Suprapubic skin (tissue), 3 donors: Measurements from ENCODE around the gene CDH11.

Experiments used
- POLR2AphosphoS5 ChIP-seq, 3 donors: sonication (generic); formaldehyde crosslinking; IDR thresholded peaks; one replicate each; pipeline ENCODE4 v1.6.1; 2017; ENCODE audit warnings: antibody characterized with exemption in 3 of 3
- TF ChIP-seq, protein P1 (sequence below), 2 donors: fragments of 200-600 bp in 1 of 2; fragments of 450-650 bp in 1 of 2; sonication (generic) in 1 of 2; IDR thresholded peaks; one replicate each; pipeline ENCODE4 v1.5.1; 2016 to 2019; ENCODE audit warnings: antibody characterized with exemption in 2 of 2, mild to moderate bottlenecking in 1 of 2, moderate library complexity in 1 of 2

DNA sequence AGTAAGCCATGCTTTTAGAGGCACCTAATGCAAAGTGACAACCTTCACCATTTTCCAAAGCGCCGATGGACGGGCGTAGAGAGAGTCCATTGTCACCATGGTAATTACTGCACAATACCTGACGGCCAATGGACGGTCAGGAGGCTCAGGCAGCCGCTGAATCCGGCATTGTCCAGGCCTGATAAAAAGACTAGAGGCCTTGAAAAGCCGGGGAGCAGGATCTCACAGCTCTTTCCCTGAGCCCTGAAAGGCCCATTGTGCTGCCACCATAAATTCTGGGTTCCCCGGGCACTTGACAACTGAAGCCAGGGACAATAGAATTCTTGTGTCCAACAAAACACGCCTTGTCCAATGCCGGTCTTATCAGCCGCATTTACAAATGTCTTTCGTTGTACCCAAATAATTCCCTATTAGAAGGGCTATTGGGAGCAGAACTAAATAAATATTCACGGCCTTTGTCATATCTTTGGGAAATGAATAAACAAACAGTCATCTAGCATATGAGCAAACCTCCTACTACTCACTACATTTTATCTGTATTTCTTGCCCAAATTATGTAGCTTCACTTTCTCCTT is 62.4 kb downstream of the CDH11 start:
- TF ChIP-seq, protein P1, sequence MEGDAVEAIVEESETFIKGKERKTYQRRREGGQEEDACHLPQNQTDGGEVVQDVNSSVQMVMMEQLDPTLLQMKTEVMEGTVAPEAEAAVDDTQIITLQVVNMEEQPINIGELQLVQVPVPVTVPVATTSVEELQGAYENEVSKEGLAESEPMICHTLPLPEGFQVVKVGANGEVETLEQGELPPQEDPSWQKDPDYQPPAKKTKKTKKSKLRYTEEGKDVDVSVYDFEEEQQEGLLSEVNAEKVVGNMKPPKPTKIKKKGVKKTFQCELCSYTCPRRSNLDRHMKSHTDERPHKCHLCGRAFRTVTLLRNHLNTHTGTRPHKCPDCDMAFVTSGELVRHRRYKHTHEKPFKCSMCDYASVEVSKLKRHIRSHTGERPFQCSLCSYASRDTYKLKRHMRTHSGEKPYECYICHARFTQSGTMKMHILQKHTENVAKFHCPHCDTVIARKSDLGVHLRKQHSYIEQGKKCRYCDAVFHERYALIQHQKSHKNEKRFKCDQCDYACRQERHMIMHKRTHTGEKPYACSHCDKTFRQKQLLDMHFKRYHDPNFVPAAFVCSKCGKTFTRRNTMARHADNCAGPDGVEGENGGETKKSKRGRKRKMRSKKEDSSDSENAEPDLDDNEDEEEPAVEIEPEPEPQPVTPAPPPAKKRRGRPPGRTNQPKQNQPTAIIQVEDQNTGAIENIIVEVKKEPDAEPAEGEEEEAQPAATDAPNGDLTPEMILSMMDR (IDR thresholded peaks at IDR 0.05), result no peak
- TF ChIP-seq POLR2AphosphoS5 (IDR thresholded peaks at IDR 0.05), result no peak
